ENCODE measurements around the gene CCDC183. TPM values are rescaled to one million over a fixed set of nuclear protein-coding genes. Genes with fewer than 3 reads are reported as not detected.

CCDC183 gene
- polyA plus RNA-seq, 1 donor, result 1.9 TPM

GRCh38 chr9:136849038-136849959 lies 53.2 kb downstream of the CCDC183 start, which contains the start of gene PHPT1:
PHPT1 (plus strand) TSS chr9:136849409; CDS start chr9:136849431, 22 bp downstream.
- peak; percentile 99 for DNase-seq (ENCODE audit: low read depth)

DNA sequence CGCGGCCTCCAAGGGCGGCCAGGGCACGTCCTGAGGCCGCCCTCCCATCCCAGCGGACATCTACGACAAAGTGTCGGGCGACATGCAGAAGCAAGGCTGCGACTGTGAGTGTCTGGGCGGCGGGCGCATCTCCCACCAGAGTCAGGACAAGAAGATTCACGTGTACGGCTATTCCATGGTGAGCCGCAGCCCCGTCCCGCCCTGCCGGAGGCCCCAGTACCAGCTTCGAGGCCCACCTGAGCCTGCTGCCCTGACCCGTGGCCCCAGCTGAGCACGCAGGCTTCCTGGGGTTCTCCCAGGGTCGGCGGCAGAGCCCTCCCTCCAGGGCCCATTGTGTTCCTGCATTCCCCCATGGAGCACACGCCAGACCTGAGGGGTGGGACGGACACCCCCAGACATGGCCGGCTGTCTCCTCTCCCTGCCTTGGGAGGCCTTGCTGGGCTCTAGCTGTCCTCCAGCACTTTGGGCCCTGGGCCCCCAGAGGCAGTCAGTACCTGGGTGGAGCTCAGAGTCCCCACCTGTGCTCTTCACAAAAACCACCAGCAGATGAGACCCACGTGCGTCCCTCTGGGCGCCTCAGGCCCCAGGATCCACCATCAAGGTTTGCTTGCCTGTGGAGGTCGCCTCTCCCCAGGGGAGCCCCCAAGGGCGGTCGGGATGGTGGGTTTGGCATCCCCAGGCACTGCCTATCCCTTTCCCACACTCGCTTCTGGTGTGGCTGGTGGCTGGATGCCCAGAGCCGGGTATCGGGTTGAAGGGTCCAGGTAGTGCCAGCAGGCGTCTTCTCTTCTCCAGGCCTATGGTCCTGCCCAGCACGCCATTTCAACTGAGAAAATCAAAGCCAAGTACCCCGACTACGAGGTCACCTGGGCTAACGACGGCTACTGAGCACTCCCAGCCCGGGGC lies 54.1 kb downstream of the CCDC183 start:
- DNase-seq (ENCODE audit: low read depth), result no peak

DNA sequence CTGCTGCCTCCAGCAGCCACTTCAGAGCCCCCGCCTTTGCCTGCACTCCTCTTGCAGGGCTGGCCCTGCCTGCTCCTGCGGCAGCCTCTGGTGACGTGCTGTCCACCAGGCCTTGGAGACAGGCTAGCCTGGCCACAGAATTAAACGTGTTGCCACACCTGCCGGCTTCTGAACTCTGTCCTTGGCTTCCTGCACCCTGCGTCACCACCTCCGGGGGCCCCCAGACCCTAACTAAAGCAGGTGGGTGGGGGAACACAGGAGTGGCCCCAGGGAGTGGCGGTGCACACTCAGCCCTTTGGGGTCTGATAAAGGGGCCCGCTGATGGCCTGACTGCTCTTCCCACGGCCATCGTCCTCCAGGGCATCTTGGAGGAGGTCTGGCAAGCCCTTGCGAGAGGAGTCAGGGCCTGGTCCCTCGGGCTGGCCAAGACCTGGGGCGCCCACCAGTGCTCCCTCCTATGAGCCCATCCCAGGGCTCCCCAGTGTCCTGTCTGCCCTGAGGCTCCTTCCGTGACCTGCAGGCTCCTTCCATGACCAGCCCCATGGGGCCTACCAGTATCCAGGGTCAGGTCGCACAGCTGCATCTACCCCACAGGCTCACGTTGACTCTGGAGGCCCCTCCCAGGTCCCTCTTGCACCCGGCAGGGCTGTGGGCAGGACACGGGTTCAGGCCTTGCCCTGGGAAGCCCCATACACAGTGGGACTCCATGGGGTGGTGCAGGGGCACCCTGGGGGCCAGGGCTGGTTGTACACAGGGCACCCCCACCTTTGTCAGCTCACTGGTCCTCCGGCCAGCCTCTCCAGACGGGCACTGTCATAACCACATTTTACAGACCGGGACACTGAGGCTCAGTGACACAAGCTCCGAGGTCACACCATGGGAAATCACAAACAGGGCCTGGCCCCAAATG lies 55.0 kb downstream of the CCDC183 start:
- no peak for DNase-seq (ENCODE audit: low read depth)

DNA sequence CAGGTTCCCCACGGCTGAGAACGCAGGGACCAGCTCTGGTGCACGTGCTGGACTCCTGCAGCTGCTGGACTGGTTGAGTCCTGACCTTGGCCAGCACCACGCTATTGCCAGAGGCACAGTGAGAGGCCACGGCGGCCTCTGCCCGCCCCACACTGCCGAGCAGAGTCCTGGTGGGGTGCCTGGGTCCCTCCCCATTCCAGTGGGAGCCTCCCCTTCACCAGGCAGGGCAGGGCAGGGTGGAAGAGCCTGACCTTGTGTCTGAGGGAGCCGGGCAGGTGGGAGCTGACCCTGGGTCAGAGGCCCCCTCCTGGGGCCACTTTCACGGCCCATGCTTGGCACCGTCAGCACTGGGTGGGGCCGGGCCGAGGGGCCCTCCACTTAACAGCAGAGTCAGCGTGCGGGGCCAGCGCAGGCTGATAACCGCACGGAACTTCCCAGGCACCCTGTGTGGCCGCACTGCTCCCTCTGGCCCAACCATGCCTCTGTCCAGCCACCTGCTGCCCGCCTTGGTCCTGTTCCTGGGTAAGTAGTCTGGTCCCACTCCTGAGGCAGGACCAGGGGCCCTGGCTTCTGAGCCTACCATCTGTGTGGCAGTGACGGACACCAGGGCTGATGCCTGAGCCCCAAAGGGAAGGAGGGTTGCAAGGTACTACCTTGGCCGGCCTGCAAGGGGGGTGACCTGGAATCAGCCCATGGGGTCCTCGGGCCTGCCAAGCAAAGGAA lies 56.0 kb downstream of the CCDC183 start, which contains the start of gene MAMDC4:
TSS of gene MAMDC4 (plus strand) at position 406 of the 723 bp plus-strand sequence. CDS start at position 477, 71 bp downstream.
- DNase-seq (ENCODE audit: low read depth), result no peak

- no peak for DNase-seq (ENCODE audit: low read depth)
These were observed 56.8 kb downstream of the CCDC183 start for GRCh38 chr9:136852664-136853595.

DNA sequence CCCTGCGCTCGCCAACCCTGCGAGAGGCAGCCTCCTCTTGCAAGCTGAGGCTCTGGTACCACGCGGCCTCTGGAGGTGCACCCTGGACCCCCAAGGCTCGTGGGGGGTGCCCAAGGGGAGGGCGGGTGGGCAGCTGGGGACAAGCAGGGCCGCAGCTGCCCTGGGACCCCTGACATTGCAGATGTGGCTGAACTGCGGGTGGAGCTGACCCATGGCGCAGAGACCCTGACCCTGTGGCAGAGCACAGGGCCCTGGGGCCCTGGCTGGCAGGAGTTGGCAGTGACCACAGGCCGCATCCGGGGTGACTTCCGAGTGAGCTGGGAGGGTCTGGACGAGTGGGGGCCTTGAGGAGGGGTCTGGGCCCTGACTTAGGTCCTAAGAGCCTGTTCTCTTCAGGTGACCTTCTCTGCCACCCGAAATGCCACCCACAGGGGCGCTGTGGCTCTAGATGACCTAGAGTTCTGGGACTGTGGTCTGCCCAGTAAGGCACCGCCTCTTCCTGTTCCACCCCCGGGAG lies 57.5 kb downstream of the CCDC183 start:
- no peak for DNase-seq (ENCODE audit: low read depth)

- no peak for DNase-seq (ENCODE audit: low read depth)
These were observed 58.1 kb downstream of the CCDC183 start for GRCh38 chr9:136854113-136854841.

GRCh38 chr9:136854842-136855460 lies 58.8 kb downstream of the CCDC183 start:
- no peak for DNase-seq (ENCODE audit: low read depth)

GRCh38 chr9:136855461-136856078 lies 59.4 kb downstream of the CCDC183 start:
- no peak for DNase-seq (ENCODE audit: low read depth)

DNA sequence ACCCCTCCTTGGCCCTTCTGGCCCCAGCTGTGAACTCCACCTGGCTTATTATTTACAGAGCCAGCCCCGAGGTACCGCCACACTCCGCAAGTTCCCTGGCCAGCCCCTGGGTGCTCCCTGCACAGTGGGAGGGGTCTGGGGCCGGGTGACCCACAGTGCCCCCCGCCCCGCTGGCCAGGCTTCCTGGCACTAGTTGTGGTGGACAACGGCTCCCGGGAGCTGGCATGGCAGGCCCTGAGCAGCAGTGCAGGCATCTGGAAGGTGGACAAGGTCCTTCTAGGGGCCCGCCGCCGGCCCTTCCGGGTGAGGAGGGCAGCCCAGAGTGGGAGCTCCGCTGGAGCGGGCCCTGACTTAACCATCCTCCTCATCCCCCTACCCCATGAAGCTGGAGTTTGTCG lies 59.9 kb downstream of the CCDC183 start:
- no peak for DNase-seq (ENCODE audit: low read depth)

- DNase-seq (ENCODE audit: low read depth), result no peak
These were observed 60.5 kb downstream of the CCDC183 start for GRCh38 chr9:136856541-136857141.

GRCh38 chr9:136857166-136857565 lies 61.0 kb downstream of the CCDC183 start:
- no peak for DNase-seq (ENCODE audit: low read depth)

Other genes starting within 250 kb of the CCDC183 start
- 59.9 TPM for gene EGFL7, start 133.4 kb upstream of the CCDC183 start, polyA plus RNA-seq (ENCODE audit: insufficient read length)
- 11.6 TPM for gene AGPAT2, start 108.9 kb upstream of the CCDC183 start, polyA plus RNA-seq (ENCODE audit: insufficient read length)
- gene DIPK1B, start 83.8 kb upstream of the CCDC183 start, polyA plus RNA-seq (ENCODE audit: insufficient read length), result 18.2 TPM
- gene LCN10, start 53.4 kb upstream of the CCDC183 start, polyA plus RNA-seq (ENCODE audit: insufficient read length), result 20.2 TPM
- gene LCN6, start 47.8 kb upstream of the CCDC183 start, polyA plus RNA-seq (ENCODE audit: insufficient read length), result 0.18 TPM
- gene LCN8, start 38.1 kb upstream of the CCDC183 start, polyA plus RNA-seq (ENCODE audit: insufficient read length), result 3.9 TPM
- gene LCN15, start 31.8 kb upstream of the CCDC183 start, polyA plus RNA-seq (ENCODE audit: insufficient read length), result 0.49 TPM
- gene TMEM141, start 5.0 kb upstream of the CCDC183 start, polyA plus RNA-seq (ENCODE audit: insufficient read length), result 34.8 TPM
- 59.8 TPM for gene RABL6, start 11.6 kb downstream of the CCDC183 start, polyA plus RNA-seq (ENCODE audit: insufficient read length)
- gene AJM1, start 46.1 kb downstream of the CCDC183 start, polyA plus RNA-seq (ENCODE audit: insufficient read length), result 2.4 TPM
- 99.6 TPM for gene PHPT1, start 53.1 kb downstream of the CCDC183 start, polyA plus RNA-seq (ENCODE audit: insufficient read length)
- 4.8 TPM for gene MAMDC4, start 56.0 kb downstream of the CCDC183 start, polyA plus RNA-seq (ENCODE audit: insufficient read length)
- 312 TPM for gene EDF1, start 70.0 kb downstream of the CCDC183 start, polyA plus RNA-seq (ENCODE audit: insufficient read length)
- 11.0 TPM for gene TRAF2, start 90.2 kb downstream of the CCDC183 start, polyA plus RNA-seq (ENCODE audit: insufficient read length)
- gene FBXW5, start 148.4 kb downstream of the CCDC183 start, polyA plus RNA-seq (ENCODE audit: insufficient read length), result 41.2 TPM
- gene C8G, start 148.9 kb downstream of the CCDC183 start, polyA plus RNA-seq (ENCODE audit: insufficient read length), result 0.32 TPM
- gene LCN12, start 155.9 kb downstream of the CCDC183 start, polyA plus RNA-seq (ENCODE audit: insufficient read length), result 0.71 TPM
- gene PTGDS, start 181.2 kb downstream of the CCDC183 start, polyA plus RNA-seq (ENCODE audit: insufficient read length), result 21.9 TPM
- gene LCNL1, start 186.7 kb downstream of the CCDC183 start, polyA plus RNA-seq (ENCODE audit: insufficient read length), result 0.61 TPM
- 22.8 TPM for gene PAXX, start 196.1 kb downstream of the CCDC183 start, polyA plus RNA-seq (ENCODE audit: insufficient read length)
- 0.42 TPM for gene CLIC3, start 200.2 kb downstream of the CCDC183 start, polyA plus RNA-seq (ENCODE audit: insufficient read length)
- gene ABCA2, start 231.9 kb downstream of the CCDC183 start, polyA plus RNA-seq (ENCODE audit: insufficient read length), result 16.5 TPM
- gene FUT7, start 235.8 kb downstream of the CCDC183 start, polyA plus RNA-seq (ENCODE audit: insufficient read length), result 0.08 TPM
- 40.9 TPM for gene NPDC1, start 249.8 kb downstream of the CCDC183 start, polyA plus RNA-seq (ENCODE audit: insufficient read length)